Cardiac fibroblast (primary cell): ENCODE results near the gene OPCML.

ENCODE experiments used
- DNase-seq, 2 donors: peaks; one replicate each; pipeline versions ENCODE4 v3.0.0 to v3.0.0-alpha.2; 2010; ENCODE audit warnings: low read depth in 2 of 2
- H3K4me3 ChIP-seq, 2 donors: replicated peaks in 1 of 2; 1 replicate in 1 of 2; 2 replicates in 1 of 2; pipeline ENCODE4 v1.5.1; 2011; ENCODE audit warnings: low read depth in 2 of 2, low read length in 2 of 2, mild to moderate bottlenecking in 2 of 2, moderate library complexity in 1 of 2
- CTCF ChIP-seq: IDR thresholded peaks from one replicate; pipeline ENCODE4 v1.5.1; 2011; ENCODE audit warnings: low read depth, mild to moderate bottlenecking, low read length, inconsistent platforms

OPCML gene

GRCh38 chr11:133409799-133410198 lies 122.5 kb downstream of the OPCML start:
- no peak for DNase-seq
- no peak for TF ChIP-seq CTCF
- no peak overlapping the region for H3K4me3 ChIP-seq

- no peak for DNase-seq
- no peak for TF ChIP-seq CTCF
- no peak overlapping the region for H3K4me3 ChIP-seq
These were observed 123.4 kb downstream of the OPCML start for GRCh38 chr11:133408936-133409335.

- no peak overlapping the region for H3K4me3 ChIP-seq
- no peak for TF ChIP-seq CTCF
- no peak for DNase-seq
These were observed 123.9 kb downstream of the OPCML start for GRCh38 chr11:133408402-133408801.

- DNase-seq = no peak
- TF ChIP-seq CTCF = no peak
- no peak overlapping the region for H3K4me3 ChIP-seq
These were observed 125.8 kb downstream of the OPCML start for GRCh38 chr11:133406489-133406888.

- H3K4me3 ChIP-seq = no peak overlapping the region
- DNase-seq = no peak
- no peak for TF ChIP-seq CTCF
These were observed 128.4 kb downstream of the OPCML start for GRCh38 chr11:133403900-133404299.

- TF ChIP-seq CTCF = no peak
- no peak for DNase-seq
- no peak overlapping the region for H3K4me3 ChIP-seq
These were observed 129.8 kb downstream of the OPCML start for GRCh38 chr11:133402551-133402950.

GRCh38 chr11:133399855-133400625 lies 132.3 kb downstream of the OPCML start:
- no peak overlapping the region for H3K4me3 ChIP-seq
- no peak for TF ChIP-seq CTCF
- no peak for DNase-seq
